SIG-M5 (cell line): ENCODE data around the gene RPAIN.

ENCODE experiments used
- DNase-seq: peaks from one replicate; lab custom pipeline; 2025; lab: John Stamatoyannopoulos, UW

Gene RPAIN, protein sequence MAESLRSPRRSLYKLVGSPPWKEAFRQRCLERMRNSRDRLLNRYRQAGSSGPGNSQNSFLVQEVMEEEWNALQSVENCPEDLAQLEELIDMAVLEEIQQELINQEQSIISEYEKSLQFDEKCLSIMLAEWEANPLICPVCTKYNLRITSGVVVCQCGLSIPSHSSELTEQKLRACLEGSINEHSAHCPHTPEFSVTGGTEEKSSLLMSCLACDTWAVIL

DNA sequence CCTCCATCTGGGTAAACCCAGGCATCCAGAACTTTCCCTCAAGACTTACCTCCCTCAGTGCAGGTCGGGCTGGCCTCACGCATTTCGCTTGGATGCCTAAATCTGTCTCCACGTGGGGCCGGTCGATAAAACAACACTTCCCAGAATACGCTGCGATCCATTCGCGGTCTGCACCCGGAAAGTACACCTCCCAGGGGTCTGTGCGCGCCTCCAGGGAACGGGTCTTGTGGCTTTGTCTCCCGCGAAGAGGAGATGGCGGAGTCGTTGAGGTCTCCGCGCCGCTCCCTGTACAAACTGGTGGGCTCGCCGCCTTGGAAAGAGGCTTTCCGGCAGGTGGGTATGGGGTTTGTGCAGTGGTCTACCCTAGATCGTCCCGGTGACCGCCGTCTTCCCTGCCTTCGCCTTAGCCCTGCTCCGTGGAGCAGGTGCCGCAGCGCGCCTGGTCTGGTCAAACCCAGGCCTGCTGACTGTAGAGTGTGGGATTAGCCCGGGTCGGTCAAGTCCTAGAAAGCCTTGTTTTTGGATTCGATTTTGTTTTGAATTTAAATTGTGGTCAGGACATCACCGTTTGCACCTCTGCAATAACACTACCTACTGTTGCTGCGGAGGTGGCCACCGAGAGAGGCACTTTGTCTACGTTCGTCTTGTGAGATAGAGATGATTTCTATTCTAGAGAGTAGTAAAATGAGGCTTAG lies at the start of gene RPAIN:
TSS of gene RPAIN (plus strand) at position 224 of the 695 bp plus-strand sequence. CDS start at position 253, 29 bp downstream.
- DNase-seq = peak; percentile 81

DNA sequence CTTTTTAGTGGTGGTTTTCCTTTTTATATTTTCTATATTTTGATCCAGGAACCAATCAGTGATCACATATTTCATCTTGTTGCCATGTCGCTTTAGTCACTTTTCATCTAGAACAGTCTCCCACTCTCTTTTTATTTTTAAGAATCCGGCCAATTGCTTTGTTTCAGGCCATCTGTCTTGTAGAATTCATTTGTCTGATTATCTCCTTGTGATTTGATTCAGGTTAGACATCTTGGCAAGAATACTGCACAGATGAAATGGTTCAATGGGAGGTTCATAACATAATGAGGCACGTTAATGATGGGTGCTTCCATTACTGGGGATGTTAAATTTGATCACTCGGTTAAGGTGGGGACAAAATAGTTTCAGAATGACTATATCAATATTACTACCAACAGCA lies 49.6 kb upstream of the RPAIN start:
- DNase-seq = no peak

DNA sequence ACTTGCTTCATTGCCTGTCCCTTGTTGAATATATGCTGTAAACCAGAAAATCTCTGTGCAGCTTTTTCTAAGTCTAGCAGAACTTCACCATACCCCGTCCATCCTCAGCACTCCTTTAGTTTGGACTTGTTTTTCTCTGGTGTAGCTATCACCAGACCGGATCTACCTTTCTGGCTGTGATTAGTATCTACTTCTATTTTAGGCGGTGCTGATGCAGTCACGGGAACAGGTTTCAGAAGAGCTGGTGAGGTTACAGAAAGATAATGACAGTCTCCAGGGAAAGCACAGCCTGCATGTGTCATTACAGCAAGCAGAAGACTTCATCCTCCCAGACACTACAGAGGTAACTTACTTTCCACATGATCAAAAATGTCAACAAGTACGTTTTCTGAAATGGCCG lies 46.9 kb upstream of the RPAIN start:
- DNase-seq = no peak

DNA sequence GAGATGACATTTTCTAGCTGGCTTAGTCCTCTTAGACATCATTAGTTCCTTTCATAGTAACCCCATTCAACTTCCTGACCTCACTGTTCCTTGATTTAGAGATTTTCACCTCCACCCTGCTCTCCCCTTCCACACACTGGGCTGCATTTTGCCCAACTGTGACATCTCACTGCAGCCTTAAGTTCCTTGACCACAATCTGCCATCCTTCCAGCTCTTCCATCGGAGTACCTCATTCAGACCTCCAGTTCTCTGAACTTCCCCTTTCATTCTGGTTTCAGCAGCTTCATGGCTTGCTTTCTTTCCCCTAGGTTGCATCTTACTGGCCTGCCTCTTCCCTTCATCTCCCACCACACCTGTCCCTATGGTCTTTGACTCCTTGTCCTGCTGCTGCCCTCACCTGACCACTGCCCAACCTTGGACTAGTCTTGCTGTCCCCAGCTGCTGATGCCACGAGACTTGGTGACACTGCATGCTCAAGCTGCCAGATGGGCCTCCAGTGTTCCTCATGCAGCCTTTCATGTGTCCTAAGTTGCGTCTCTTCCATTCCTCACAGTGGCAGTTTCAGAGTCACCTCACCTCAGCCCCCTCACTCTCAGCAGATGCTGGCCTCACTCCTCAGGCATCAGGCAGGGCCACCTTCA lies 41.3 kb upstream of the RPAIN start:
- no peak for DNase-seq

DNA sequence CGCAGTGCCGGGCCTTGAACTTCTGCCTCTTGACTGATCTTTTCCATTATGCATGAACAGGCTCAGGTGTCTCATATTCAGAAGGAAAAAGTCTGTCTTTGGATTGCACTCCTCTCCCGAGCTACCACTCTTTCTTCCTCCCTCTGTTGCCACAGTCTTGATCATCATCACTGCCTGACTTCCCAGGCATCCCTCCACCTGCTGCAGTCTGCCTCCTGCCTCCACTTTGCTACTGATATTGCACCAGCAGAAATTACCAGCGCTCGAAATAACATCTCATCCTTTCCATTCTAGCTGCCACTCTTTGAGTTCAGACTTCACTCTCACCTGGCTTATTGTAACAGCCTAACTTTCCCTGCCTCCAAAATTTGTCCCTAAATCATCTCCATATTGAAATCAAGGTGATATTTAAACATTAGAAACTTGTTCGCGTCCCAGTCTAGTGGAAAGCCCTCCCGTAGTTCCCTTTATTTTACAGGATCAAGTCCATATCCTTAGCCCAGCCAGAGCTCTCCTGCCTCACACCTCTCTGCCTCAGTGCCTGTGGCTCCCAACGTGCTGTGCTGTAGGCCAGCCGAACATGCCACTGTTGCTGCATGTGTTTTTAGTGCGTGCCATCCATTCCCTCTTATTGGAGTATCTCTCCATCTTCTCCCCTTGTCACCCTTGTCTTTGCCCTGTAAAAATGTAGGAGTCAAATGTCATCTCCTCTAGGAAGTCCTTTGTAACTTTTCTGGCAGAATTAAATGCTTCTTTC lies 40.5 kb upstream of the RPAIN start:
- no peak for DNase-seq

DNA sequence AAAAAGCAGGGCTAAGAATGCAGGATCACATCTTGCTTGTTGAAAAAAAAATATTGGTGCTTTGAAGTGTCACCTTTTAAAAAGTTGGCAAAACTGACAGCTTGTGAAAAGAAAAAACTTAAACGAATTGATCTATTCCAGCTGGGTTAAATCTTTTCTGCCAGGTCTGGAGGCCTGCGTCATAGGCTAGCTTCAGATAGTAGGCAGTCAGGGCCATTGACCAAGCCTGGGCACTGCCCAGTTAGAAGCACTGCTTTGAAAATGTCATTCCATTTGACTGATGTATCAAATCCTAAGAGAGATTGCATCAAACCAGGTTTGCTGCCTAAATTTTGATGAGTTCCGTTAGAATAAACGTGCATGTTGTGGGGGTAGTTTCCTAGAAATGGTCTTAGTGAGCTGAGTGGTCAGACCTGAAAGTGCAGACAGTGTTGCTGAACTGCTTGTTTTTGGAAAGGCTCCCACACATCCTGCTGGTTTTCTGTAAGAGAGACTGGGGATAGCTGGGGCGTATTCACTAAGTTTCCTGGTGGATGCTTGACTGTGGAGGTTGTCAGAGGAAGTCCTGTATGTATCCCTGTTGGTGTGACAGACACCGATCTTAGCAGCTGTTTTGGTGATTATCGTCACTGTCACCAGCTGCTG lies 39.4 kb upstream of the RPAIN start:
- DNase-seq = no peak

DNA sequence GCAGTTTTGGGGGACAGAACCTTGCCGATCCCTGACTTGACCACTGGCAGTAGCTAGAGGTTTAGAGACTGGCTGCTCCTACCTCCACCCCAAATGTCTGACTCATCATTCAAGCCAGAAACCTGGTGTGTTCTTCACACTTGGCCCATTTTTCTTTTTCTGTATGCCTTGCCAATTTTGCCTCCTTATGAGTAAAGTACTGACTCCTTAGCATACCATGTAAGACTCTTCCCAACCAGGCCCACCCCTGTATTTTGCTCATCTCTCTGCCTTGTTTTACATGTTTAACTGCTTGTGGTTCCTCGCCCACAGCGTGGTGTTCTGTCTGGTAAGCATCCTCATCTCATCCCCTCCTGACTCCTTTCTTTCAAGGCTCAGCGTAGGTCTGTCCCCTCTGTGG lies 38.4 kb upstream of the RPAIN start:
- DNase-seq = no peak

DNA sequence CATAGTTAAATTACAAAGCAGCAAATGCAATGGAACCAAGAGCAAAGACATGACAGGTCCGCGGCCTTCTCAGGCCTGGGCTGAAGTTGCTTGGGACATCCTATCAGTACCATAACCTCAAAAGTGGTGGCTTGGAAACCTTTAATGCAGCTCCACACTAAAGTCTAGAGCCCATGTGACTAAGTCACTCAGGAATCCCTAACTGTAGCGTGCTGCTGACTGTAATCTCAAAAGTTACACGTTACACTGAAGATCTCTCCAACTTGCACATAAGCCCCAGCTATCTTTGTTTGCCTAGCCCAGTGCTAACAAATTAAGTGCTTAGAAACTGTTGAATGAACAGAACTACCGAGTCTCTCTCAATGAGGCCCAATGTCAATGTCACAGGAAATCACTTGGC lies 28.3 kb upstream of the RPAIN start:
- no peak for DNase-seq

DNA sequence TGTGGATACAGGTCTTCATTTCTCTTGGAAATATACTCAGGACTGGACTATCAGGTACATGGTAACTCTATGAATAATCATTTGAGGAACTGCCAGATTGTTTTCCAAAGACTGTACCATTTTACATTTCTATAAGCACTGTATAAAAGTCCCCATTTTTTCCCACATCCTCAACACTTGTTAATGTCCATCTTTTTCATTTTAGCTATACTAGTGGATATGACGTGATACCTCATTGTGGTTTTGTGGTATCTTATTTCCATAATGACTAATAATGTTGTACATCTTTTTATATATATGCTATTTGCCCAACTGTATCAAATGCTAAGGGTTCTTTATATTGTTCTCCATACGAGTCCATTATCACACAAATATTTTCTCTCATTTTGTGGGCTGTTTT lies 23.4 kb upstream of the RPAIN start:
- DNase-seq = no peak

DNA sequence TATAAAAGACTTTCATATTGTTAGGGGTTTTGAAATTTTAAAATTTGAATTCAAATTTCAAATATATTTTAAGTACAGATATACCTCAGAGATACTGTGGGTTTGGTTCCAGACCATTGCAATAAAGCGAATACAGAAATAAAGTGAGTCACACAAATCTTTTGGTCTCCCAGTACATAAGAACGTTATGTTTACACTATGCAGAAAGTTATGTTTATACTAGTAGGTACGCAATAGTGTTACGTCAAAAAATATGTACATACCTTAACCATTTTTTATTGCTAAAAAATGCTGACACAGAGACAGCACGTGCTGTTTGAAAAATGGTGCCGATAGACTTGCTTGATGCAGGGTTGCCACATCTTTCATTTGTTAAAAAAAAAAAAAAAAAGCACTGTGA lies 20.2 kb upstream of the RPAIN start:
- no peak for DNase-seq

DNA sequence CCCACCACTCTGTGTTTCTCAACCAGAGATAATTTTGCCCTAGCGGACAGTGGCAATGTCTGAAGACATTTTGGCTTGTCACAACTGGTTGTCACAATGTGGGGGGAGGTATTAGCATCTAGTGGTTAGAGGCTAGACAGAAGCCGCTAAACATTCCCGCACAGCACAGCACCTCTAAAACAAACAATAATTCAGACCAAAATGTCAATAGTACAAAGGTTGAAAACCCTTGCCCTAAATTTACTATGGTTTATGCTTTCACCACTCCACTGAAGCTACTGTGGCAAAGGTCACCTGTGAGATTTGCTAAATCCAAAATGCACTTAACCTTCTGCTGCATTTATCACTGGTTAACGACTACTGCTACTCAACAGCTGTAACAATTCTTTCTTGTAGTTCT lies 14.6 kb upstream of the RPAIN start:
- no peak for DNase-seq

DNA sequence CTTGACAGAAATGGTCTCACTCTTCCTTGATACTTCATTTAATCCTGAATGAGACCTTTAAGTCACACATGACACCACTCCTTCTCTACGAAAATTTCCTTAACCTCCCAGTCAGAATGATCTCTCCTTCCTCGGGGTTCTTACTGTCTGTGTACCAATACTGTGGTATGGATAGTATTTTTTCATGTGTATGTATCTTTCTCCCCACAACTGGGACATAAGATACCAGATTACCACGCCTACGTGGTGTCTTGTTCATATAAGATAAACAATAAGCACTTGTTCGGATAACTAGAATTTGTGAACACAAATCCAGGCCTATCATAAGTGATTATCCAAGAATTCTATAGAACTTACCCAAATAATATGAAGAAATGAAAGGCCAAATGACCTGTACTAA lies 11.8 kb upstream of the RPAIN start:
- no peak for DNase-seq

DNA sequence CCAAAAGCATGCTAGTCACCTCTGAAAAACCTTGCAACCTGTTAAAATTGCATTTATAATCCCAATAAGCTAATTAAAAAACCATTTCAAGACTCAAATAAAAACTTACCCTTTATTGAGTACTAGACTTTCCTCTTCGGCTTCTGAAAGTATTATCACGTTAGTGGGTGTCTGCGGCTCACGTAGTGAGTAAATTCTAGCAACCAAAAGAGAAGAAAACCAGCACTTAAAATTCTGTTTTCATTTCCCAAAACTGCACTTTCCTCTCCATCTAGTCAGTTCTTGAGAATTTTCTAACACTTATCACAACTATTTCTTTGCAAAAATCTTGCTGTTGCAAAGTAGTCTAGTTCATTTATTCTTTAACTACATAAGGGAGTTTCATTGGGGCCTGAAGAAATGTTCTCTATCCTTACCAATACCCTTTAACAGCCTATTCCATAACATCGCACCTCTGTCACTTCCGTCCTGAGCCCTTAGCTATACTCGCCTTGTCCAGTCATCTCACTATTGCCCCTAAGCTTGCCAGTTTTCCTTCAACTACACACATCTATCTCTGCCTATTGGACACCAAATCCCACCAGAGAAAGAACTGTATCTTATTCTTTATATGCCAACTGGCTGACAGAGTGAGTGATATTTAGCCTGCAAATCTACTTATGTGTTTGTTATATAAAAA lies 9.2 kb upstream of the RPAIN start:
- no peak for DNase-seq

DNA sequence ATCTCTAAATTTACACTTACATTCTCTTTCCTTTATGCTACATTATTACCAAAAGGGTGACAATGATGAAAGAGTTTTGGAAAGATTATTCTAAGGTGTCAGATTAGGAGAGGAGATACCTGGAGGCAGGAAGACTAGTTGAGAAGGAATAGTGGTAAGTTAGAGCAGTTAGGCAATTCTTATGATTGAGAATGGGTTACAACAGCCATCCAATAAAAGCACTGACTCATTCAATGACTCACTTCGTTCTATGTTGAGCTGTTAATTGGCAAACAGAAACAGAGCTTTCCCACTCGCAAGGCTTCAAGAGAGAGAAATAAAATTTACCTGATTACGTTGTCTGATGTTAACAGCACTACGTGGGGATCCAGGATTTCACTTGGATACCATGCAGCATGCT lies 6.3 kb upstream of the RPAIN start:
- DNase-seq = peak; percentile 9

DNA sequence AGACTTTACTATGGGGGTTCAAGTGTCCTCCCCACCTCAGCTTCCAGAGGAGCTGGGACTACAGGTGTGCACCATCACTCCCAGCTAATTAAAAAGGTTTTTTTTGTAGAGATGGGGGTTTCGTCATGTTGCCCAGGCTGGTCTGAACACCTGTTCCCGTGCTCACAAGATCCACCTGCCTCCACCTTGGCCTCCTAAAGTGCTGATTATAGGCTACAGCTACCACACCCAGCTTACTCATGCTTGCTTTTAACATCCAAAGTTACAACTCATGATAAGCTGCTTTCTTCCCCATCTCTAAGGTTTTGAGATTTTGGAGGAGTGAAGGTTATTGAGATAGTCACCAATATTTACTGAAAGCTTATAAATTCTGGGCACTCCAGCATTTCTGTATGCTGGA lies 3.1 kb upstream of the RPAIN start:
- no peak for DNase-seq

DNA sequence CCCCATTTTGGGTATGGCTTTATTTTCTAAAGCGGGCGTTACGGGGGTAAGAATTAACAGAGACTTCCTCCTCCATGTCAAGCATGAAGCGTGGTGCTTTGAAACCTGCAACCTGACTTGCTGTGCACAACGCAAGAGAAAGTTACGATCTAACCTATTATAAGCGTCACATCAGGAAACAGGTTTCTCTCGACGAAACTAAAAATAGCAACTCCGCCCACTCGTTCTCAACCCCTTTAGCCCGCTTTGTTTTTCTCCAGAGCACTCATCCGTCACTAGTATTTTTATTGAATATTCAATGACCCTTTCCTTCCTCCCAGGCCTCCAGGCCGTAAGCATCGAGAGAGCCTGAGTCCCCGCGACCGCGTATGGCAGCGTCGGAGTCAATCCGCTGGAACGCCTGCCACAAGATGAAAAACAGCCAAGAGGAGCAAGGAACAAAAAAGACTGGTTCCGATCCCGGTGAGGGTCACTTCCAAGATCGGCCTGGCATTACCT lies 1.1 kb upstream of the RPAIN start:
- no peak for DNase-seq

DNA sequence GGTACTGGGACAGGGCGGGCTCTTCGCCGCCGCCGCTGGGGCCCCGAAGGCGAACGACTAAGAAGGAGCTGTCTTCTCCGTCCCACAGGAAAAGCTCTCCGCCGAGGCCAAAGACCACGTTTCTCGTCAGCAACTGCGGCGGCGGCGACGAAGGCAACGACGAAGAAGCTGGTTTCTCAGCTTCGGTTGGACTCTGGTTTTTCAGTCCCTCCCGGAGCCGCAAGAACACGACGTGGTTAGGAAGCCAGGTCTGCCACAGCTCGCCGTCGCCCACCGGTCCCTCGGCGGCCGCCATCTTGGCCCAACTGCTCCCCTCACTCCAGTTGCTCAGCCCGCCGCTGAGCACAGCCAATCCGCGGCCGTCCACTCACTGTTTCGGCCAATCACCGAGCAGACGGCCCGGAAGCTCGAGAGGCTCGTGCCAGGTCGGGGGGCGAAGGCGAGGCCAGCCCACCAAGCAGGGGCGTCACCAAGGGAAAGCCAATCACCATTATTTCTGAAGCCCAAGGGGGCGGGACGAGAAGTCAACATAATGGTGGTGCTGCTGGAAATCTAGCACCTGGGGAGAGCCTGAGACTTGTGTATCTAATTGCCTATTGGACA lies 525 bp upstream of the RPAIN start, which contains the start of gene NUP88:
TSS of gene NUP88 (minus strand) at position 307 of the 603 bp plus-strand sequence. CDS start at position 295, 12 bp downstream.
- DNase-seq = peak; percentile 81

DNA sequence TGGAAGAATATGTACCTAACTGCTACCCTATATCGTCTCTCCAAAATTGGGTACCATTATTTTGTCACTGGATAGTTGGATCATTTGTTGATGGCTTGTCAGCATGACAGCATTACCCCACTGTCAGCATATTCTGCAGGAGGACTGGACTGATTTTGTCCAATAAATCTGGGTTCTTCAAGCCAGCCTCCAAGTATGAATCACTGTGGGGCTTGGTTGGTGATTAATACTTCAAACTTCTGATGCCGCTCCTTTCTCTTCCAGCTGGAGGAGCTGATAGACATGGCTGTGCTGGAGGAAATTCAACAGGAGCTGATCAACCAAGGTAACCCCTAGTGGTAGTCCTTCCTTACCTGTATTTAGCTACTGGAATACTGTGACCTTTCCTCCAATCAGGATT lies 2.5 kb downstream of the RPAIN start:
- no peak for DNase-seq

DNA sequence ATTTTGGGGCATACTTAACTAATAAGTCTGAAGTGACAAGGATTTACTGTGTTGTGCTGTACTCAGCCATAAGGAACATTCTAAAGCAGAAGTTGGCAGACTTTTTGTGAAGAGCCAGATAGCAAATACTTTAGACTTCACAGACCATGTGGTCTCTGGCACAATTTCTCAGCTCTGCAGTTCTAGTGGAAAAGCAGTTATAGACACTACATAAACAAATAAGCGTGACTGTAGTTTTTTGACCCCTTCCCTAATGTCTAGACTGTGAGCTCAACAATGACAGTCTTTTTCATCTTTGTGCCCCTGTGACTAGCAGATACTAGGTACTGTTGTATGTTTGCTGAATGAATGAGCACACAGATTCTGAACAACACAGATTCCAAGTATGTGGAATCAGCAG lies 4.9 kb downstream of the RPAIN start:
- no peak for DNase-seq

DNA sequence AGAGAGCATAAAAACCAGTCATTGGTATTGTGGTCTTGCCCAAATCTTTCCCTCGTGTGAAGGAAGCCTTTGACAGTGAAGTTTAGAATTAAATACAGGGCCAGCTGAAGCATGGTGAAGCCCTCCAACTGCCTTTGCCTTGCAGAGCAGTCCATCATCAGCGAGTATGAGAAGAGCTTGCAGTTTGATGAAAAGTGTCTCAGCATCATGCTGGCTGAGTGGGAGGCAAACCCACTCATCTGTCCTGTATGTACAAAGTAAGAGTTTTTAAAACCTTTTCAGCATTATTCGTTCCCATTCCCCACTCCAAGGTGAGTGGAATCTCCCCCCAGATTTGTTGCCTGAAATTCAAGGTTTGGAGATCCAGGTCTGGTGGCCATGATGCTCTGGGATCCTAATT lies 5.8 kb downstream of the RPAIN start:
- DNase-seq = no peak
